Glutamatergic neuron (in vitro differentiated cells): ENCODE data around the gene DYRK1B. TPM values are rescaled to one million over a fixed set of nuclear protein-coding genes. Genes with fewer than 3 reads are reported as not detected.
"Not testable (repeated sequence)": the region's sequence is repeated elsewhere in the genome, so short reads cannot be mapped to it uniquely, and the experiment has no call there.

Experiments used
- DNase-seq: peaks from one replicate; pipeline ENCODE4 v3.0.0; 2022
- H3K27ac Mint-ChIP-seq: one replicate; pipeline ENCODE4 v1.8.0; 2020; ENCODE audit warnings: mild to moderate bottlenecking, mixed read lengths, inconsistent platforms; ENCODE audit not compliant: unreplicated experiment
- H3K27me3 Mint-ChIP-seq: one replicate; pipeline ENCODE4 v1.8.0; 2020; ENCODE audit warnings: mild to moderate bottlenecking, moderate library complexity, mixed read lengths, inconsistent platforms; ENCODE audit not compliant: unreplicated experiment
- H3K36me3 Mint-ChIP-seq: one replicate; pipeline ENCODE4 v1.8.0; 2020; ENCODE audit warnings: mild to moderate bottlenecking, mixed read lengths, inconsistent platforms; ENCODE audit not compliant: unreplicated experiment
- H3K4me1 Mint-ChIP-seq: one replicate; pipeline ENCODE4 v1.8.0; 2020; ENCODE audit warnings: mild to moderate bottlenecking, low read depth, mixed read lengths, inconsistent platforms; ENCODE audit not compliant: unreplicated experiment
- H3K4me3 Mint-ChIP-seq: one replicate; pipeline ENCODE4 v1.8.0; 2020; ENCODE audit warnings: mild to moderate bottlenecking, mixed read lengths, inconsistent platforms; ENCODE audit not compliant: unreplicated experiment
- H3K9me3 Mint-ChIP-seq: one replicate; pipeline ENCODE4 v1.8.0; 2020; ENCODE audit warnings: mild to moderate bottlenecking, moderate library complexity, mixed read lengths, inconsistent platforms; ENCODE audit not compliant: unreplicated experiment
- total RNA-seq: library from RNA; stranded (reverse); fragmentation: NEBNext Ultra II Directional; extraction: Animal tissue kit (Norgen Biotek cat#: 25700); gene quantifications from one replicate; pipeline ENCODE4 v1.2.1, GENCODE V29; 2021; ENCODE audit not compliant: unreplicated experiment
- TF ChIP-seq, protein P1 (sequence below): fragments of 200-600 bp; sonication (generic); IDR thresholded peaks from one replicate; pipeline ENCODE4 v1.5.0; 2021; ENCODE audit not compliant: partially characterized antibody, unreplicated experiment

DYRK1B gene
- total RNA-seq, 1 donor from 2014 or later = 86.3 TPM

- Mint-ChIP-seq H3K27ac (no peak overlapping the region), H3K9me3 (no peaks in the 10 kb centered on the region), H3K4me1 (peaks cover 6% of the 10 kb centered on the region), H3K36me3 (peaks cover 8% of the 10 kb centered on the region), H3K4me3 (no peak overlapping the region), H3K27me3 (peaks cover 3% of the 10 kb centered on the region)
- DNase-seq = no peak
- TF ChIP-seq, protein P1, sequence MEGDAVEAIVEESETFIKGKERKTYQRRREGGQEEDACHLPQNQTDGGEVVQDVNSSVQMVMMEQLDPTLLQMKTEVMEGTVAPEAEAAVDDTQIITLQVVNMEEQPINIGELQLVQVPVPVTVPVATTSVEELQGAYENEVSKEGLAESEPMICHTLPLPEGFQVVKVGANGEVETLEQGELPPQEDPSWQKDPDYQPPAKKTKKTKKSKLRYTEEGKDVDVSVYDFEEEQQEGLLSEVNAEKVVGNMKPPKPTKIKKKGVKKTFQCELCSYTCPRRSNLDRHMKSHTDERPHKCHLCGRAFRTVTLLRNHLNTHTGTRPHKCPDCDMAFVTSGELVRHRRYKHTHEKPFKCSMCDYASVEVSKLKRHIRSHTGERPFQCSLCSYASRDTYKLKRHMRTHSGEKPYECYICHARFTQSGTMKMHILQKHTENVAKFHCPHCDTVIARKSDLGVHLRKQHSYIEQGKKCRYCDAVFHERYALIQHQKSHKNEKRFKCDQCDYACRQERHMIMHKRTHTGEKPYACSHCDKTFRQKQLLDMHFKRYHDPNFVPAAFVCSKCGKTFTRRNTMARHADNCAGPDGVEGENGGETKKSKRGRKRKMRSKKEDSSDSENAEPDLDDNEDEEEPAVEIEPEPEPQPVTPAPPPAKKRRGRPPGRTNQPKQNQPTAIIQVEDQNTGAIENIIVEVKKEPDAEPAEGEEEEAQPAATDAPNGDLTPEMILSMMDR = no peak
Measured at GRCh38 chr19:39813264-39813993, 20.5 kb downstream of the DYRK1B start.

GRCh38 chr19:39811064-39811463, 22.9 kb downstream of the DYRK1B start:
- no peaks in the 10 kb centered on the region for H3K9me3 Mint-ChIP-seq

GRCh38 chr19:39810424-39810823, 23.5 kb downstream of the DYRK1B start:
- Mint-ChIP-seq H3K27ac (no peak overlapping the region), H3K27me3 (peaks cover under 1% of the 10 kb centered on the region), H3K9me3 (no peaks in the 10 kb centered on the region), H3K4me3 (no peak overlapping the region), H3K36me3 (peaks cover 6% of the 10 kb centered on the region), H3K4me1 (no peaks in the 10 kb centered on the region)
- DNase-seq = no peak
- TF ChIP-seq, protein P1 = no peak

More at GRCh38 chr19:39811064-39811463, 22.9 kb downstream of the DYRK1B start:
- H3K4me3 Mint-ChIP-seq = no peak overlapping the region
- DNase-seq = no peak
- TF ChIP-seq, protein P1 = no peak
- H3K27me3 Mint-ChIP-seq = no peaks in the 10 kb centered on the region
- H3K27ac Mint-ChIP-seq = no peak overlapping the region
- peaks cover 10% of the 10 kb centered on the region for H3K36me3 Mint-ChIP-seq
- H3K4me1 Mint-ChIP-seq = peaks cover 2% of the 10 kb centered on the region

DNA sequence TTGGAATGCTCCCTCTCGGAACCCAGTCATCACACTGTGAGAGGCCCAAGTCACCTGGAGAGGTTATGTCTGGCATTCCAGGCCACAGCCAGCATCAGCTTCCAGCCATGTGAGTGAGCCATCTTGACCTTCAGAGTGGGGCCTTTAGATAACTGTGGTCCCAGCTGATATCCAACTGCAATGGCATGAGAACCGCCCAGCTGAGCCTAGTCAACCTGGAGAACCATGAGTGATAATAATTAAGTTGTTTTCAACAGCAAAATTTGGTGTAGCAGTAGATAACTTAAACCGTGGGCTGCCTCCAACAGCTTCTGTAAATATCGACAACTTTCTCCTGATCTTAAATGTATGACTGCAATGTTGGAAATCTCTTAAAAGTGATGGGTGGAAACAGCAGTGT, 24.6 kb downstream of the DYRK1B start:
- no peaks in the 10 kb centered on the region for H3K9me3 Mint-ChIP-seq
- no peak overlapping the region for H3K27ac Mint-ChIP-seq
- no peak for DNase-seq
- no peak overlapping the region for H3K4me3 Mint-ChIP-seq
- TF ChIP-seq, protein P1 = no peak
- H3K27me3 Mint-ChIP-seq = peaks cover 3% of the 10 kb centered on the region
- peaks cover 6% of the 10 kb centered on the region for H3K36me3 Mint-ChIP-seq
- H3K4me1 Mint-ChIP-seq = no peaks in the 10 kb centered on the region

DNA sequence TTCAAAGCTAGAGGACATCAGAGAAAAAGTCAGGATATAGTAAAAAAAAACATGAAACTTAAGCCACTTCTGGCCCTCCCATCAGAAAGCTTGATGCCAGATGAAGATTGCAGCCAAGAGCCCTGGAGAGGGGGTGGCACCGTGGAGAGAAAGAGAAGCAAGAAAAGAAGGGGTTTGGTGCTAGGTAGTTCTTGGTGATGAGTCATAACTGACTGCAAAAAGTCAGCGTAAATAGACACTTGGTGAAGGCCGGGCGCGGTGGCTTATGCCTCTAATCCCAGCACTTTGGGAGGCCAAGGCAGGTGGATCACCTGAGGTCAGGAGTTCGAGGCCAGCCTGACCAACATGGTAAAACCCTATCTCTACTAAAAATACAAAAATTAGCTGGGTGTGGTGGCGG, 25.3 kb downstream of the DYRK1B start:
- H3K27me3 Mint-ChIP-seq, H3K9me3 Mint-ChIP-seq, H3K27ac Mint-ChIP-seq, H3K4me3 Mint-ChIP-seq, H3K36me3 Mint-ChIP-seq, H3K4me1 Mint-ChIP-seq, DNase-seq: not testable (repeated sequence)
